Parathyroid adenoma (tissue), 2 donors: ENCODE measurements around the gene EIF4B.

Experiments
- H2AFZ ChIP-seq: fragments of 300-600 bp; sonication (generic); one replicate; pipeline ENCODE4 v1.7.0; 2017; ENCODE audit warnings: antibody characterized with exemption, mild to moderate bottlenecking
- H3K27ac ChIP-seq: fragments of 300-600 bp; sonication (generic); one replicate; pipeline ENCODE4 v1.7.0; 2017
- H3K27me3 ChIP-seq: fragments of 300-600 bp; sonication (generic); one replicate; pipeline ENCODE4 v1.7.0; 2017; ENCODE audit warnings: low read length; ENCODE audit not compliant: control insufficient read depth, insufficient read depth
- H3K36me3 ChIP-seq: fragments of 300-600 bp; sonication (generic); one replicate; pipeline ENCODE4 v1.7.0; 2017; ENCODE audit warnings: low read length; ENCODE audit not compliant: control insufficient read depth, insufficient read depth
- H3K4me1 ChIP-seq: fragments of 300-600 bp; sonication (generic); one replicate; pipeline ENCODE4 v1.7.0; 2017; ENCODE audit warnings: control low read depth
- H3K4me2 ChIP-seq: fragments of 300-600 bp; sonication (generic); one replicate; pipeline ENCODE4 v1.7.0; 2017; ENCODE audit warnings: low read length
- H3K4me3 ChIP-seq: fragments of 300-600 bp; sonication (generic); one replicate; pipeline ENCODE4 v1.7.0; 2017; ENCODE audit warnings: low read depth, low read length
- H3K79me2 ChIP-seq: fragments of 300-600 bp; sonication (generic); one replicate; pipeline ENCODE4 v1.7.0; 2017; ENCODE audit warnings: control low read depth
- H3K9ac ChIP-seq: fragments of 300-600 bp; sonication (generic); one replicate; pipeline ENCODE4 v1.7.0; 2017; ENCODE audit warnings: mild to moderate bottlenecking
- H3K9me3 ChIP-seq: fragments of 300-600 bp; sonication (generic); one replicate; pipeline ENCODE4 v1.7.0; 2017; ENCODE audit warnings: low read length; ENCODE audit not compliant: control insufficient read depth
- TF ChIP-seq, protein P1 (sequence below): fragments of 300-600 bp; sonication (generic); IDR thresholded peaks from one replicate; pipeline ENCODE4 v1.7.0; 2017; ENCODE audit warnings: antibody characterized with exemption, mild to moderate bottlenecking
- donor health status: primary hyperparathyroidism.

Gene EIF4B

DNA sequence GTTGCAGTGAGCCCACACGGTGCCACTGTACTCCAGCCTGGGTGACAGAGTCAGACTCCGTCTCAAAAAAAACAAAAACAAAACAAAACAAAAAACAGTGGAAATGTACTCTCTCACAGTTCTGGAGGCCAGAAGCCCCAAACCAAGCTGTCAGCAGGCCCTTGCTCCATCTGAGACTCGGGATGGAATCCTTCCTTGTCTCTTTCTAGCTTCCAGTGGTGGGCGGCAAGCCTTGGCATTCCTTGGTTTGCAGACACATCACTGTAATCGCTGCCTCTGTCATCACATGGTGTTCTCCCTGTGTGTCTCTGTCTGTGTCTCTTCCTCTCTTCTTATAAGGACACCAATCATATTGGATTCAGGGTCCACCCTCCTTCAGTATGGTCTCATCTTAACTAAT lies 50.0 kb downstream of the EIF4B start:
- H3K4me1 ChIP-seq = peaks cover 35% of the 10 kb centered on the region
- H3K27ac ChIP-seq = no peak overlapping the region
- TF ChIP-seq, protein P1, sequence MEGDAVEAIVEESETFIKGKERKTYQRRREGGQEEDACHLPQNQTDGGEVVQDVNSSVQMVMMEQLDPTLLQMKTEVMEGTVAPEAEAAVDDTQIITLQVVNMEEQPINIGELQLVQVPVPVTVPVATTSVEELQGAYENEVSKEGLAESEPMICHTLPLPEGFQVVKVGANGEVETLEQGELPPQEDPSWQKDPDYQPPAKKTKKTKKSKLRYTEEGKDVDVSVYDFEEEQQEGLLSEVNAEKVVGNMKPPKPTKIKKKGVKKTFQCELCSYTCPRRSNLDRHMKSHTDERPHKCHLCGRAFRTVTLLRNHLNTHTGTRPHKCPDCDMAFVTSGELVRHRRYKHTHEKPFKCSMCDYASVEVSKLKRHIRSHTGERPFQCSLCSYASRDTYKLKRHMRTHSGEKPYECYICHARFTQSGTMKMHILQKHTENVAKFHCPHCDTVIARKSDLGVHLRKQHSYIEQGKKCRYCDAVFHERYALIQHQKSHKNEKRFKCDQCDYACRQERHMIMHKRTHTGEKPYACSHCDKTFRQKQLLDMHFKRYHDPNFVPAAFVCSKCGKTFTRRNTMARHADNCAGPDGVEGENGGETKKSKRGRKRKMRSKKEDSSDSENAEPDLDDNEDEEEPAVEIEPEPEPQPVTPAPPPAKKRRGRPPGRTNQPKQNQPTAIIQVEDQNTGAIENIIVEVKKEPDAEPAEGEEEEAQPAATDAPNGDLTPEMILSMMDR = no peak
- no peaks in the 10 kb centered on the region for H3K9me3 ChIP-seq
- H3K9ac ChIP-seq = no peak overlapping the region
- H3K4me2 ChIP-seq = no peak overlapping the region
- H3K4me3 ChIP-seq = no peak overlapping the region
- H3K79me2 ChIP-seq = peaks cover 7% of the 10 kb centered on the region
- H3K27me3 ChIP-seq = no peaks in the 10 kb centered on the region
- no peaks in the 10 kb centered on the region for H3K36me3 ChIP-seq
- H2AFZ ChIP-seq = no peak overlapping the region

GRCh38 chr12:53056901-53057300 lies 50.6 kb downstream of the EIF4B start:
- H3K9ac ChIP-seq = no peak overlapping the region
- TF ChIP-seq, protein P1 = no peak
- H3K9me3 ChIP-seq = no peaks in the 10 kb centered on the region
- H3K27ac ChIP-seq = no peak overlapping the region
- no peaks in the 10 kb centered on the region for H3K36me3 ChIP-seq
- H3K79me2 ChIP-seq = peaks cover 5% of the 10 kb centered on the region
- H2AFZ ChIP-seq = no peak overlapping the region
- peaks cover 35% of the 10 kb centered on the region for H3K4me1 ChIP-seq
- no peak overlapping the region for H3K4me2 ChIP-seq
- no peak overlapping the region for H3K4me3 ChIP-seq
- H3K27me3 ChIP-seq = no peaks in the 10 kb centered on the region

DNA sequence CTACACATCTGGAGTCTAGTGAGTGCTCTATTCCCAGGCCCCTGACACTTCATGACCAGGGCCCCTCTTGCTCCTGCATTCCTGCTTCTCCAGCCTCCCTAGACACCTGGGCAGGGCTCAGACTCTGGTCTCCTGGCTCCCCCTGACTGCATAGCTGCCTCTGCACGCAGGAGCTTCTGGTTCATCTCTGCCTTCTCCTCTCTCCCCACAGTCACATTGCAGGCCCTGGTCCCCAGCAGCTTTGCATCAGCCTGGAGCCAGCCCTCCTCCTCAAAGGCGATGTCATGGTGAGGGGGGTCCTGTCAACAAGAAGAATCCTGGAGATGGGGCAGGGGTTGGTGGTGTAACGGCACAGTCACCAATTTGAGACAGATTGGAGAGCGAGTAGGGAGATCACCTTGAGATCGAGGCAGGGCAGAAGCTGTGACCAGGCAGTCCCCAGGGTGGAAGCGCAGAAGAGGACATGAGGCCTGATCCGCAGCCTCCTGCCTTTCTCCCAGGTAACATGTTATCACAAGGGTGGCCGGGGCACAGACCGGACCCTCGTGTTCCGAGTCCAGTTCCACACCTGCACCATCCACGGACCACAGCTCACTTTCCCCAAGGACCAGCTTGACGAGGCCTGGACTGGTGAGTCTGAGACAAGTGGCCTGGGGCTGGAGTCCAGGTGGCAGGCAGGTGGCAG lies 51.7 kb downstream of the EIF4B start:
- no peak overlapping the region for H3K27ac ChIP-seq
- H3K9ac ChIP-seq = no peak overlapping the region
- peaks cover 29% of the 10 kb centered on the region for H3K4me1 ChIP-seq

DNA sequence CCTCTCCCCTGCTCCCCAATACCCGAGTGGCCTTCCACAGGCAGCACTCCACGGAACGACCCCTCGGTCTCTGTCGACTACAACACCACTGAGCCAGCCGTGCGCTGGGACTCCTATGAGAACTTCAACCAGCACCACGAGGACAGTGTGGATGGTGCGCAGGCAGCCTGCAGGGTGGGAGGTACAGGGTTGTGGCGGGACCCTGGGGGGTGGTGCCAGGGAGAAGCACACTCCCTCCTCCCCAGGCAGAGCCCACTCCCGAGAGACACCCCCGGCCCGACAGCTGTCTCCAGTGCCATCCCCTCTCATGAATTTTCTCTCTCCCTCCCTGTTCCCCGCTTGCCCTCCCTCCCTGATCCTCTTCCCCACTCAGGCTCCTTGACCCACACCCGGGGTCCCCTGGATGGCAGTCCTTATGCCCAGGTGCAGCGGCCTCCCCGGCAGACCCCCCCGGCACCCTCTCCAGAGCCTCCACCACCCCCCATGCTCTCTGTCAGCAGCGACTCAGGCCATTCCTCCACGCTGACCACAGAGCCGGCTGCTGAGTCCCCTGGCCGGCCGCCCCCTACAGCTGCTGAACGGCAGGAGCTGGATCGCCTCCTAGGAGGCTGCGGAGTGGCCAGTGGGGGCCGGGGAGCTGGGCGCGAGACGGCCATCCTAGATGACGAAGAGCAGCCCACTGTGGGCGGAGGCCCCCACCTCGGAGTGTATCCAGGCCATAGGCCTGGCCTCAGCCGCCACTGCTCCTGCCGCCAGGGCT lies 52.6 kb downstream of the EIF4B start:
- H3K4me3 ChIP-seq = no peak overlapping the region
- no peaks in the 10 kb centered on the region for H3K79me2 ChIP-seq
- peaks cover 21% of the 10 kb centered on the region for H3K4me1 ChIP-seq
- H3K27me3 ChIP-seq = no peaks in the 10 kb centered on the region
- no peak overlapping the region for H3K27ac ChIP-seq
- H3K9me3 ChIP-seq = no peaks in the 10 kb centered on the region
- no peak overlapping the region for H3K9ac ChIP-seq
- TF ChIP-seq, protein P1 = no peak
- no peaks in the 10 kb centered on the region for H3K36me3 ChIP-seq
- no peak overlapping the region for H3K4me2 ChIP-seq
- H2AFZ ChIP-seq = no peak overlapping the region

More for the DNA sequence above, 51.7 kb downstream of the EIF4B start:
- H3K4me2 ChIP-seq = no peak overlapping the region
- no peak overlapping the region for H3K4me3 ChIP-seq
- no peaks in the 10 kb centered on the region for H3K79me2 ChIP-seq
- no peaks in the 10 kb centered on the region for H3K36me3 ChIP-seq
- no peaks in the 10 kb centered on the region for H3K27me3 ChIP-seq
- no peaks in the 10 kb centered on the region for H3K9me3 ChIP-seq
- H2AFZ ChIP-seq = no peak overlapping the region
- TF ChIP-seq, protein P1 = no peak
